ENCODE measurements around the gene DMRTA2. TPM values are rescaled to one million over a fixed set of nuclear protein-coding genes. Genes with fewer than 3 reads are reported as not detected.

The DMRTA2 gene
- total and polyA plus RNA-seq, 11 donors: 0.10 TPM; not detected in 10

DNA sequence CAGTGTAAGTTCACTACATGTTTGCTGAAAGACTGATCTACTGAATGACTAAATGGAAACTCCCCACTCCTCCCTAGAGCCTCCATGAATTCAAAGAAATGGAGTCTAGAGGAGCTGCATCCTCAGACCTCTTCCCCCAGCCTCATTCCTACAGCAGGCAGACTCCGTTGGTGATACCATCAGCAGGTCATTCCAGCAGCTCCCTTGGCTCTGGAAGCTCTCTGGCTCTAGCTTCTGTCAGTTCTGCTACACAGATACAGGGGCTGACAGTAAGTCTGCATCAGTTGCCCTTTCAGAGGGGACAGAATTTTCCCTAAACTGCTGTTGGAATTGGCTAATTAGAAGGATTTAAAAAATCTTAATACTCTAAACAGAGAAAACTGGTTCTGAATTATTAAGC, 31.7 kb upstream of the DMRTA2 start:
- H3K9me3 ChIP-seq: no peaks in the 10 kb centered on the region
- no peak for TF ChIP-seq POLR2A (IDR thresholded peaks at IDR 0.05)
- TF ChIP-seq, protein P1, sequence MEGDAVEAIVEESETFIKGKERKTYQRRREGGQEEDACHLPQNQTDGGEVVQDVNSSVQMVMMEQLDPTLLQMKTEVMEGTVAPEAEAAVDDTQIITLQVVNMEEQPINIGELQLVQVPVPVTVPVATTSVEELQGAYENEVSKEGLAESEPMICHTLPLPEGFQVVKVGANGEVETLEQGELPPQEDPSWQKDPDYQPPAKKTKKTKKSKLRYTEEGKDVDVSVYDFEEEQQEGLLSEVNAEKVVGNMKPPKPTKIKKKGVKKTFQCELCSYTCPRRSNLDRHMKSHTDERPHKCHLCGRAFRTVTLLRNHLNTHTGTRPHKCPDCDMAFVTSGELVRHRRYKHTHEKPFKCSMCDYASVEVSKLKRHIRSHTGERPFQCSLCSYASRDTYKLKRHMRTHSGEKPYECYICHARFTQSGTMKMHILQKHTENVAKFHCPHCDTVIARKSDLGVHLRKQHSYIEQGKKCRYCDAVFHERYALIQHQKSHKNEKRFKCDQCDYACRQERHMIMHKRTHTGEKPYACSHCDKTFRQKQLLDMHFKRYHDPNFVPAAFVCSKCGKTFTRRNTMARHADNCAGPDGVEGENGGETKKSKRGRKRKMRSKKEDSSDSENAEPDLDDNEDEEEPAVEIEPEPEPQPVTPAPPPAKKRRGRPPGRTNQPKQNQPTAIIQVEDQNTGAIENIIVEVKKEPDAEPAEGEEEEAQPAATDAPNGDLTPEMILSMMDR (IDR thresholded peaks at IDR 0.05): no peak
- WGBS, 4 donors: 88 to 94% (median 91%) methylated on average over 1 of the region's 1 CpG
- ATAC-seq: no peak
- no peak overlapping the region for H3K4me3 ChIP-seq
- H3K27me3 ChIP-seq: no peaks in the 10 kb centered on the region
- intact Hi-C loops (cut with DNase I): no loop called here
- H3K4me1 ChIP-seq: peaks cover 0 to 4% (median 0%) of the 10 kb centered on the region in 12 donors
- H3K36me3 ChIP-seq: peaks cover 0 to 11% (median 0%) of the 10 kb centered on the region in 9 donors
- no peak for DNase-seq
- H3K27ac ChIP-seq: no peak overlapping the region

GRCh38 chr1:50453266-50453665, 30.0 kb upstream of the DMRTA2 start:
- TF ChIP-seq, protein P1 (IDR thresholded peaks at IDR 0.05): no peak
- no peak for TF ChIP-seq POLR2A (IDR thresholded peaks at IDR 0.05)
- no peak for ATAC-seq

DNA sequence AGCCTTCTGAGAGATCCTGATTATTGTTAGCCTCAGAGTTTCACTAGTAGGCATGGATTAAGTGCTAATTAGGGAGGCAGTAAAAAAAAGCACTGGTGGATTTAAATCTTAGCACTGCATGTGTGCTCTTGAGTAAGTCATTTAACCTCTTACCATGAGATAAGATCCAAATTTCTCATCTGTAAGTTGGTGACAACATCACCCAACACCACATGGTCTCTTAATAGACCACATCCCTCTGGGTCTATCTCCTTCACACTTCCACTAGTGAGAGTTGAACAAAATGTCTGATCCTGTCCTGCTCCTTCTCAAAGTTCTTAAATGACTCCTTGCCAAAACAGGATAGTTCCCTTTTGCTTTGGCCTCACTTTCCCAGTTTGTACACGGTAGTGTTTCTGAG, 29.5 kb upstream of the DMRTA2 start:
- Histone ChIP-seq H3K4me1 (no peaks in the 10 kb centered on the region), H3K4me3 (no peak overlapping the region), H3K27ac (no peak overlapping the region), H3K27me3 (no peaks in the 10 kb centered on the region), H3K9me3 (no peaks in the 10 kb centered on the region), H3K36me3 (peaks cover 0 to 11% (median 0%) of the 10 kb centered on the region in 9 donors)
- TF ChIP-seq, protein P1 (IDR thresholded peaks at IDR 0.05): no peak
- no peak for TF ChIP-seq POLR2A (IDR thresholded peaks at IDR 0.05)
- no peak for DNase-seq
- no peak for ATAC-seq
- intact Hi-C loops (cut with DNase I): no loop called here
- WGBS, 4 donors: 67 to 83% (median 78%) methylated on average over 1 of the region's 1 CpG

More at GRCh38 chr1:50453266-50453665, 30.0 kb upstream of the DMRTA2 start:
- H3K4me3 ChIP-seq: no peak overlapping the region
- intact Hi-C loops (cut with DNase I): no loop called here
- no peak for DNase-seq
- WGBS, 4 donors: 90 to 91% (median 90%) methylated on average over 7 of the region's 7 CpGs
- no peaks in the 10 kb centered on the region for H3K9me3 ChIP-seq
- H3K27ac ChIP-seq: no peak overlapping the region
- H3K4me1 ChIP-seq: peaks cover 0 to 2% (median 0%) of the 10 kb centered on the region in 12 donors
- peaks cover 0 to 11% (median 0%) of the 10 kb centered on the region in 9 donors for H3K36me3 ChIP-seq
- H3K27me3 ChIP-seq: no peaks in the 10 kb centered on the region

DNA sequence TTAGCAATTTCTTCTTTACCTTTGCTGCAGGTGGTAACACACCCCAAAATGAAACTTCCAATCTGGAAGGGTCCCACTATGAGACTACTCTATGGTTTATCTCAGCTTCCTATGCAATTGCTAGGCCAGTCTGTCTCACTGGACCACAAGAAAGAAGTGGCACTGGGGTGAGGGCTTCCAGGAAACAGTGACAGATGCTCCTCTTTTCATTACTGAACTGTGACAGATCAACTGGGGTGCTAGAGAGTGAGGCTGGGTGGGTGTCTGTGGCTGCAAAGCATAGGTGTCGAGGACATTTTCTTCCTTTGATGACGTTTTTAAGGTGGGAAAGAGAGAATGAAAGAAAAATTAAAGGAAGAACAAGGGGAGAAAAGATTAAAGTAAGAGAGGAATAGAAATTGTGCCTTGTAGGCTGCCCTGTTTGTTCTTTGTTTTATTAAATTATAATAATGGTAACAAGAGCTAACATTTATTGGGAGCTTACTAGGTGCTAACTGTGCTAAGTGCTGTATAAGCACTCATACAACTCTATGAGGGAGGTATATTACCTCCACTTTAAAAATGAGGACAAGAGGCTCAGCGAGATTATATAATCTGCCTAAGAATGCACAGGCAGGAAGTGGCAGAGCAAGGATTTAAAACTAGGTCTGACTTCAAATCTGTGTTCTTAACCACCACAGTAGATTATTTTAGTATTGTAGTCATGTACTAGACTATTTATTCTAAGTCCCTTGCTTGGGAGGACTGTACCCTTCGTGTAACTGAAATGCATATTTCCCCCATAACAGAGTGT, 27.8 kb upstream of the DMRTA2 start:
- no peak for ATAC-seq

More for the DNA sequence above, 27.8 kb upstream of the DMRTA2 start:
- WGBS, 4 donors: 90 to 92% (median 92%) methylated on average over 4 of the region's 4 CpGs
- H3K27ac ChIP-seq: no peak overlapping the region
- no peaks in the 10 kb centered on the region for H3K4me1 ChIP-seq
- H3K4me3 ChIP-seq: no peak overlapping the region
- H3K27me3 ChIP-seq: no peaks in the 10 kb centered on the region
- H3K9me3 ChIP-seq: no peaks in the 10 kb centered on the region
- no peak for DNase-seq
- H3K36me3 ChIP-seq: peaks cover 0 to 11% (median 0%) of the 10 kb centered on the region in 9 donors
- no peak for TF ChIP-seq POLR2A (IDR thresholded peaks at IDR 0.05)
- TF ChIP-seq, protein P1 (IDR thresholded peaks at IDR 0.05): no peak
- intact Hi-C loops (cut with DNase I): no loop called here

Data from heart left ventricle (tissue), 16 donors.